GM19395 (cell line): ENCODE results near the gene KRT3.

ENCODE experiments used
- ATAC-seq: cut with Tn5 transposase; IDR thresholded peaks from one replicate; pipeline ENCODE4 v1.9.1; 2021; ENCODE audit warnings: mild to moderate bottlenecking, moderate library complexity; ENCODE audit not compliant: unreplicated experiment

The KRT3 gene

DNA sequence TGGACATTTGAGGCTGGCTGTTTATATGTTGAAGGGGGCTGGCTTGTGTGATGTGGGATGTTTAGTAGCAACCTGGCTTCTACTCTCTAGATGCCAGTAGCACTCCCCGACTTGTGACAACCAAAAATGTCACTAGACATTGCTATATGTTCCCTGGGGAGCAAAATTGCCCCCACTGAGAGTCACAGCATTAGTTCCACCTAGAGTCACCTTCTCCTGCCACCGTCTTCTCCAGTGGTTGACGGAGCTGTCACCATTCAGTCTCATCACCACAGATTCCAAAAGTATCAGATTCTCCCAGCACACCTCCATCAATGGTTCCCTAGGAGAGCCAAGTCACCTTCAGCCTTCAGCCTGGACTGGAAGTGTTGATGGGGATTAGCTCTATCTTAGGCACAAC, 11.0 kb downstream of the KRT3 start:
- ATAC-seq = no peak

- ATAC-seq = no peak
These were observed 12.2 kb downstream of the KRT3 start for GRCh38 chr12:52783563-52784316.

DNA sequence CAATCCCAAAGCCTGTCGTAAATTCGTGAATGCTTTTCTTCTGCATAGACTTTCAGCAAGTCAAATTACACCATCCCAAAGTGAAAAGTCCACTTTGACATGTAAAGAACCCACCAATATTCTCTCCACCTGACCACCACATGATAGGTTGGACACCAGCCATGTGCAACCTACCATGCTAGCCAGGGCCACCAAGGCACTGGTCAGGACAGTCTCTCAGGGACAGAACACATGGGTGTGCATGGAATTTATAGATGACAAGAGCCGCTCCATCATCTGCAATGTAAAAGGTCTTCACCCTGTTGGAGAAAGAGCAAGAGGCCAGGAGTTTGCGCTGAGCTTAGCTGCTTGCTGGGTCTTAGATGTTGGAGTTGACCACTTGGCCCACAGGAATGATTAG, 13.4 kb downstream of the KRT3 start:
- no peak for ATAC-seq

- no peak for ATAC-seq
These were observed 14.4 kb downstream of the KRT3 start for GRCh38 chr12:52781399-52782082.

- no peak for ATAC-seq
These were observed 16.0 kb downstream of the KRT3 start for GRCh38 chr12:52779914-52780313.

DNA sequence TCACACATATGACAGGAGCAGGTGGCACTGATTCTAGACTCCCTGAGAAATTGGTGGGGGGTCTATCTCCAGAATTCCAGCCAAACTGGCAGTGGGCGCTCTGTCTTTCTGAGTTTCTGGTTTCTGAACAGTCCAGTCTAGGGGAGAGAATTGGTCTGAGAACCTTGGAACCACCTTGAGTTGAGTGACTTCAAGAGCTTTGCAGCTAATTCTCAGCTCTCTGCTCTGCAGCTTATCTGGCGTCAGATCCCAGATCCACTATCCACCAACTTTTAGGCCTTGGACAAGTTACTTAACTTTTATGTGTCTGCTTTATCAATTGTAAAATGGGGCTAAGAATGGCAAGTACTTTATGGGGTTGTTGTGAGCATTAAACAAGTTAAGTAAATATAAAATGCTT, 17.1 kb downstream of the KRT3 start:
- ATAC-seq = no peak

- no peak for ATAC-seq
These were observed 18.4 kb downstream of the KRT3 start for GRCh38 chr12:52777566-52777965.

- ATAC-seq = no peak
These were observed 19.0 kb downstream of the KRT3 start, which contains the start of gene KRT76 for GRCh38 chr12:52776913-52777395. TSS of gene KRT76 (minus strand) at chr12:52777345. CDS start at chr12:52777291, 54 bp downstream.

- no peak for ATAC-seq
These were observed 19.5 kb downstream of the KRT3 start for GRCh38 chr12:52776435-52776834.

DNA sequence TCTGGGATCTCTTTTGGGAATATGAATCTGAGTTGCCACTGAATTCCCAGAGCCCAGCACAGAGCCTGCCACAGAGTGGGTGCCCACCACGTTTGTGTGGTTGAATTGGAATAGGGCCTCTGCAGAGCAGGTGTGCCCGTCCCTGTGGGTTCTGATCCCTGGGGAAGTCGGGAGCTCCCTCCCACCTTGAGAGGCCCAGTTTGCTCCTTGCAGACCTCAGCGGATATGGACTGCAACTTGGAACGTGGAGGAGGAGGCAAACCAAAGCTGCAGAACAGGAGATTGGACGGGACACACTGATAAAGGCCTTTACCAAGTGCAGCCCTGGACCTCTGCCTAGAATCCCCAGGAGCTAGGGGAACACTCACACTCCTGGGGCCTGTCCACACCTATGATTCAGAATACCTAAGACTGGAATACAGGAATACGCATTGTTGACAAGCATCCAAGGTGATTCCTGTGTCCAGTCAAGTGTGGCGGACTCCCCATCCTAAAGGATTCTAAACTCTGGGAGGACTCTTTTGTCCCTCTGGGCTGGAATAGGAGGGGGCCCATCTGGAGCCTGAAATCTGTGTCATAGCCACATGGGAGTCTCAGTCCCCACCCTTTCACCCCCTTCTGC, 21.2 kb downstream of the KRT3 start:
- no peak for ATAC-seq

DNA sequence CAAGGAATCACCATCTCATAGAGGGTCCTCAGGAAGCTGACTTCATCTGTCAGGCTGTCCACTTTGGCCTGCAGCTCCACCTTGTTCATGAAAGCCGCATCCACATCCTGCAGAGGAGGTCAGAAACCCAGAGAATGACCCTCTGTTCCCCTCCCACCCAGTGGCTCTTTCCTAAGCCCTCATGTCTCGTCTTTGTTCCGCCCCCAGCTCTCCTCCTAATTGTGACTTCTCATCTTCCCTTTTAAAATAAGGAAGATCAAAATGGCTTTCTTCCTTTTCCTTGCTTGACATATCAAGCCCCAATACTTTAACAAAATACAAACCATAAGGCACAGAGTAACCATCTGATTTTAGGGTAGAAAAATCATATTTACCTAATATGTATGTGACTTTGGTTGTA, 23.1 kb downstream of the KRT3 start:
- no peak for ATAC-seq

- no peak for ATAC-seq
These were observed 23.7 kb downstream of the KRT3 start for GRCh38 chr12:52772188-52772587.

- no peak for ATAC-seq
These were observed 24.4 kb downstream of the KRT3 start for GRCh38 chr12:52771505-52771904.

DNA sequence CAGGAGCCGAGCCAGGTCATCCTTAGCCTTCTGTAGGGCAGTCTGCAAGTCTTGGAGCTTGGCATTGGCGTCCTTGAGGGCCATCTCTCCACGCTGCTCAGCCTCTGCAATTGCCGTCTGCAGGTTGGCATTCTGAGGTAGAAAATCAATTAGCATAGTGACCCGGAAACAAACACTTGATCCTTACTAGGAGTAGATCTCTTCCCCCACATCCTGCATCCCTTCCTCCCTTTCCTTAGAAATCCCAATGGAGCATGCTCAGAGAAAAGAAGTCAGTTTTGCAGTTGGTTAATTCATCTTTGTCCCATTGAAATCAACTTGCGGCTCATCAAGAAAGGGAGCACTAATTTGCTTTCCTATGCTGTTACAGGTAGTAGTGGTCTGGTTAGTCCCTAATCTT, 24.8 kb downstream of the KRT3 start:
- no peak for ATAC-seq

GRCh38 chr12:52769946-52770345, 26.0 kb downstream of the KRT3 start:
- ATAC-seq = no peak

GRCh38 chr12:52769354-52769753, 26.6 kb downstream of the KRT3 start:
- ATAC-seq = no peak

DNA sequence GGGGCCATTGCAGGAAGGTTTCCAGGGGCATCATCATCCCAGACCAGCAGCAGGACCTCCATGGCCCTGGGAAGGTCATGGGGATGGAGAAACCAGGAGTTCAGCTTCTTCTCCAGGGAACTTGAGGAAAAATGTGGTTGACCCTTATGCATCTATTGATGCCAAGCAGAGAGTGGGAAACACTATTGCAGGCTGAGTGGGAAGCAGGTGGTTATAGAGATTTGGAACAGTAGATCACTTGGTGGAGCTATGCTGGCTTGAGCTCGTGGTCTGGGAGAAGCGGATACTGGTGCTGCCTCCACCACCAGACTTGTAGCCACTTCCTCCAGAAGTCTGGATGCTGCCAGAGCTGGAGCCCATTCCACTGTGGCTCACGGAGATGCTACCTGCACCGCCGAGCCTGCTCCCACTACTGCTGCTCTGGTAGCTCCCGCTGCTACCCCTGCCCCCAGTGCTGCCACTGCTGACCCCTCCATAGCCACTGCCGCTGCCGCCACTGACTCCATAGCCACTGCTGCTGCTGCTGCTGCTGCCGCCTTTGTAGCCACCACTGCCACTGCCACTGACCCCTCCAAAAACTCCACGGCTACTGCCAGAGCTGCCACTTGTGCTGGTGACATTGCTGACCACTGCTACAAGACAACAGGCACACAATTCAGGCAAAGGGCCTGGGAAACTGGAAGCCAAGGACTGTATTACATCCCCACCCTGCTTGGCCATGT, 27.3 kb downstream of the KRT3 start:
- ATAC-seq = no peak

DNA sequence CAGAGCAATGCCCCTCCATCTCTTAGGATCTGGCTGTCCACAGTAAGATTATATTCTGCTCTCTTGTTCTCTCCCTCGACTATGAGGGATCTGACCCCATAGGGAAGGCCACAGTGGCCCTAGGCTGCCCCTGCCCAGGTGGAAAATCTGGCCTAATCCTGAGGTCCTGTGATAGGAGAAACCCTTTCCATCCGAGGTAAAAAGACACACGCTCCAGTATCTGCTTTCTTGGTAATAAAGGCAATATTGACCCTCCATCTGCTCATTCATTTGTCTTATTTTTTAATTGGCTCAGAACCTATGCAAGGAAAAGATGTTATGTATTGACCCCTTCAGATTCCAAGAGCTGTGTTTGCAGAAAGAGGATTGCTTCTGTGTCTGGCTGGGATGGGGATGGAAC, 28.5 kb downstream of the KRT3 start:
- ATAC-seq = no peak

DNA sequence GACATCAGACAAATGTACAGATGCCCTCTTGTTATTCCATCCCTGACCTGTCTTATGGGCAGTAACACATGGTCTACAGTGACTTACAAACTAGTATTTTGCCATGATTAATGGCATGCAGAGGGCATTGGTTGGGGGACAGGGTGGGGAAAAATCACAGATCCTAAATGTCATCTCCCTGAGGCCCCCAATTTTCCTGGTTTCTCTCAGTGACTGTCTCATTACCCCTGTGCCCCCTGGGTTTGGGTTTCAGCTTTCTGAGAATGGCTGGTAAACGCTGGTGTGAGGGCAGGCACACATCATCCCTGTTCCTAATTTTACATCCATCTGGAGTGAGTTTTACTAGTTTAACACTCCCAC, 28.9 kb downstream of the KRT3 start:
- ATAC-seq = no peak

GRCh38 chr12:52766351-52767019, 29.4 kb downstream of the KRT3 start:
- no peak for ATAC-seq

DNA sequence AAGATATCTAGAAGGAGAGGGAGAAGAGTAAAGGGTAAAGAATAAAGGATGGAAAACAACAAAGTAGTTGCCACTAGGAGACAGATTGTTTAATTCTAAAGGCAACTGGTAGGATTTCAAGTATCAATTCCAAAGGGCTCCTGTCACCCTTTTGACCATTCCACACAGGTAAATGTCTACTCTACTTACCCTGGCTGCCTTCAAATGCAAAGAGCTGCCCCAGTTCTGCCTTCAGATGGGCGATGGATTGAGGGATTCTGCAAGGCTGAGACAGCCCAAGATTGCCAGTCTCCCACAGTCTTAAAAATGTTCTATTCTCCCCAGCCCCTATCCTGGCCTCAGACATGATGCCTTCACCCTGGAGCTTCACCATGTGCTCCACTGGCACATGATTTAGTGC, 30.2 kb downstream of the KRT3 start:
- no peak for ATAC-seq
